B cell (primary cell): ENCODE data around the gene UPK3B. TPM values are rescaled to one million over a fixed set of nuclear protein-coding genes. Genes with fewer than 3 reads are reported as not detected.
A peak's percentile ranks its signal among the peaks of the same experiment; 100 is the strongest.
"Not testable (repeated sequence)": the region's sequence is repeated elsewhere in the genome, so short reads cannot be mapped to it uniquely, and the experiment has no call there.

Experiments
- ATAC-seq: fragments of 200-7000 bp; cut with Tn5 transposase; one replicate; pipeline ENCODE4 v1.10.0; 2021; ENCODE audit warnings: low read depth, mild to moderate bottlenecking, moderate number of reproducible peaks, moderate library complexity
- CTCF ChIA-PET: fragments of 350-600 bp; sonication (Branson Sonifier 250); formaldehyde crosslinking; loops from one replicate; lab custom pipeline; 2021; ENCODE audit warnings: antibody characterized with exemption, inconsistent platforms; lab: Charles Lee
- POLR2A ChIA-PET: fragments of 350-600 bp; sonication (Branson Sonifier 250); formaldehyde crosslinking; loops from one replicate; lab custom pipeline; 2021; ENCODE audit warnings: antibody characterized with exemption; lab: Charles Lee
- DNase-seq: peaks from one replicate; pipeline ENCODE4 v3.0.0; 2013
- H2AFZ ChIP-seq: 2 replicates; pipeline ENCODE4 v1.6.1; 2012; ENCODE audit warnings: mild to moderate bottlenecking, low read depth, low read length; ENCODE audit not compliant: insufficient read depth, poor library complexity, severe bottlenecking
- H3K27ac ChIP-seq, 2 donors: 1 replicate in 1 of 2; 2 replicates in 1 of 2; pipeline ENCODE4 v1.5.1; 2012 to 2013; ENCODE audit warnings: low read length in 2 of 2, mild to moderate bottlenecking in 2 of 2, moderate library complexity in 1 of 2
- H3K27me3 ChIP-seq, 4 experiments: fragments of 200-600 bp in 1 of 4; sonication (generic) in 1 of 4; replicated peaks in 1 of 4; 1 replicate in 2 of 4; 2 replicates in 2 of 4; pipeline versions ENCODE4 v1.6.1 to v1.7.0; 2013 to 2016; ENCODE audit warnings: low read length in 3 of 4, mild to moderate bottlenecking in 2 of 4, mixed read lengths in 1 of 4, moderate library complexity in 1 of 4; ENCODE audit not compliant: insufficient read depth in 4 of 4, control insufficient read depth in 3 of 4; ENCODE audit errors: control extremely low read depth in 1 of 4
- H3K36me3 ChIP-seq, 2 experiments: replicated peaks in 1 of 2; 1 replicate in 1 of 2; 2 replicates in 1 of 2; pipeline versions ENCODE4 v1.6.1 to v1.7.1; 2013; ENCODE audit warnings: low read length in 1 of 2; ENCODE audit not compliant: insufficient read depth in 2 of 2, control insufficient read depth in 1 of 2; ENCODE audit errors: control extremely low read depth in 1 of 2, extremely low read depth in 1 of 2
- H3K4me1 ChIP-seq, 2 donors: fragments of 200-600 bp in 1 of 2; sonication (generic) in 1 of 2; 1 replicate in 1 of 2; 2 replicates in 1 of 2; pipeline versions ENCODE4 v1.5.1 to v1.6.1; 2013 to 2017; ENCODE audit warnings: low read length in 2 of 2; ENCODE audit not compliant: control insufficient read depth in 2 of 2, insufficient read depth in 2 of 2
- H3K4me2 ChIP-seq: replicated peaks from 2 replicates; pipeline ENCODE3; 2012; ENCODE audit warnings: mild to moderate bottlenecking, low read depth, low read length; ENCODE audit not compliant: poor library complexity, severe bottlenecking
- H3K4me3 ChIP-seq, 5 experiments: fragments of 200-600 bp in 1 of 5; sonication (generic) in 1 of 5; 1 replicate in 3 of 5; 2 replicates in 2 of 5; pipeline versions ENCODE4 v1.5.1 to v1.7.0; 2011 to 2016; ENCODE audit warnings: low read length in 4 of 5, mild to moderate bottlenecking in 4 of 5, low read depth in 2 of 5, control low read depth in 1 of 5, moderate library complexity in 1 of 5; ENCODE audit not compliant: insufficient read depth in 1 of 5; ENCODE audit errors: control extremely low read depth in 1 of 5, extremely low read depth in 1 of 5
- H3K79me2 ChIP-seq: fragments of 200-600 bp; sonication (generic); one replicate; pipeline ENCODE4 v1.6.0; 2016; ENCODE audit warnings: low read length; ENCODE audit not compliant: control insufficient read depth, insufficient read depth
- H3K9ac ChIP-seq: fragments of 200-600 bp; sonication (generic); 2 replicates; pipeline ENCODE4 v1.6.1; 2017; ENCODE audit warnings: mild to moderate bottlenecking, low read length, moderate library complexity
- H3K9me3 ChIP-seq, 3 donors: one replicate each; pipeline versions ENCODE4 v1.6.1 to v1.7.1; 2013; ENCODE audit warnings: low read length in 2 of 3; ENCODE audit not compliant: control insufficient read depth in 2 of 3, insufficient read depth in 1 of 3; ENCODE audit errors: control extremely low read depth in 1 of 3
- H4K20me1 ChIP-seq: 2 replicates; pipeline ENCODE4 v1.6.0; 2012; ENCODE audit warnings: mild to moderate bottlenecking, low read length; ENCODE audit not compliant: insufficient read depth, control insufficient read depth, poor library complexity, severe bottlenecking
- H3K27ac Mint-ChIP-seq: one replicate; pipeline ENCODE4 v1.8.0; 2021; ENCODE audit warnings: mixed read lengths
- H3K27me3 Mint-ChIP-seq: one replicate; pipeline ENCODE4 v1.8.0; 2021; ENCODE audit warnings: mixed read lengths
- H3K4me1 Mint-ChIP-seq: one replicate; pipeline ENCODE4 v1.8.0; 2021; ENCODE audit warnings: mixed read lengths
- H3K4me3 Mint-ChIP-seq: one replicate; pipeline ENCODE4 v1.8.0; 2021; ENCODE audit warnings: mixed read lengths
- H3K9me3 Mint-ChIP-seq: one replicate; pipeline ENCODE4 v1.8.0; 2022; ENCODE audit warnings: mixed read lengths; ENCODE audit not compliant: insufficient read depth
- WGBS: methylation state at CpG from one replicate; pipeline ENCODE4 v1.1.5; 2013; ENCODE audit warnings: missing lambda C conversion rate; ENCODE audit not compliant: insufficient coverage; 5-methylcytosine and 5-hydroxymethylcytosine counted together
- intact Hi-C: fragments of 100-400 bp; cut with micrococcal nuclease; formaldehyde crosslinking; loops from one replicate; pipeline ENCODE4 v1.10.0; 2022
- polyA plus RNA-seq: library from polyadenylated mRNA; depleted of rRNA; stranded (reverse); fragments of >200 nt; gene quantifications from 2 replicates; pipeline ENCODE4 v1.2.3, GENCODE V29; 2012
- total RNA-seq, 2 donors: library from RNA; stranded (reverse); fragments of 120-200 nt in 1 of 2; gene quantifications; 1 replicate in 1 of 2; 2 replicates in 1 of 2; pipeline versions ENCODE4 v1.2.3 to v1.2.4, GENCODE V29; 2013 to 2022

UPK3B gene
- total and polyA plus RNA-seq, 2 donors (not counting 1 experiment from before 2014, with no cell fraction given) = 2.8 to 4.9 TPM

GRCh38 chr7:76462271-76462882, 48.0 kb upstream of the UPK3B start:
- H4K20me1 ChIP-seq, H3K79me2 ChIP-seq, H3K9me3 ChIP-seq, H2AFZ ChIP-seq, CTCF ChIA-PET, H3K4me3 Mint-ChIP-seq, H3K27me3 Mint-ChIP-seq, H3K4me2 ChIP-seq, H3K4me1 Mint-ChIP-seq, H3K4me3 ChIP-seq, POLR2A ChIA-PET, DNase-seq, H3K9me3 Mint-ChIP-seq, H3K27ac Mint-ChIP-seq, ATAC-seq, H3K4me1 ChIP-seq, intact Hi-C loops, H3K36me3 ChIP-seq, H3K27ac ChIP-seq, H3K27me3 ChIP-seq, H3K9ac ChIP-seq: not testable (repeated sequence)
- WGBS = no CpG with 5 or more reads among the region's 17 CpGs

DNA sequence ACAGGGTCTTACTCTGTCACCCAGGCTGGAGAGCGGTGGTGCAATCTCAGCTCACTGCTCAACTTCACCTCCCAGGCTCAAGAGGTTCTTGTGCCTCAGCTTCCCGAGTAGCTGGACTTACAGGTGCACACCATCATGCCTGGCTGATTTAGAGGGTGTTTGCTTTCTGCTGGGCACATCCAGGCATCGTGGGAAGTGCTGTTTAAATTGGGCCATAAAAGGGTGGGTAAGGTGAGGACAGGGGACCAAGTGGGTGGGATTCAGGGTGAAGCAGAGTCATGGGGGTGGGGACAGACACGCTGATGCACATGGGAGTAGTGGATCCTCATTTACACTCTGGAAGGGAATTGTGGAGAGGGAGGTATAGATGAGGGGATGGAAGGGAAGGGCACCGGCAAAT, 45.4 kb upstream of the UPK3B start:
- H3K9ac ChIP-seq, H3K4me1 ChIP-seq, H3K36me3 ChIP-seq, H3K4me3 Mint-ChIP-seq, H3K9me3 Mint-ChIP-seq, H4K20me1 ChIP-seq, H3K9me3 ChIP-seq, POLR2A ChIA-PET, H3K4me1 Mint-ChIP-seq, ATAC-seq, H2AFZ ChIP-seq, DNase-seq, H3K4me2 ChIP-seq, H3K79me2 ChIP-seq, intact Hi-C loops, H3K27me3 ChIP-seq, CTCF ChIA-PET, H3K27me3 Mint-ChIP-seq, H3K27ac Mint-ChIP-seq, H3K4me3 ChIP-seq, H3K27ac ChIP-seq: not testable (repeated sequence)
- 86% methylated on average over 2 of the region's 5 CpGs for WGBS

DNA sequence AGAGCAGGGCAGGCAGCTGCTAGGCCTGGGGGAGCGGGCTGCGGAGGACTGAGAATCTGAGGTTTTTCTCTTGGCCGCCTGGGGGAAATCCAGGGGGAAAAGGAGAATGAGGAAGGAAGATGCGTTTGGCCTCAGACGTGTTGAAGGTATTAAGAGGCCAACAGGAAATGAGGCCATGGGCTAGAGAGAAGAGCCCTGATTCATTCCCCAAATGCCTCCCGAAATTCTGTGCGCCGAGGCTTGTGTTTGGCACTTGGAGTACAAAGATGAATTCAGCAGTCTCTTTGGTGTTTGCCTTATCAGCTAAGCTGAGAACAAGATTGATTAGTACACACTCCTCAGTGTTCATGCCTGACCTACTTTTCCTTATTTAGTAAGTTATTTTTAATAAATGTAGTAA, 44.4 kb upstream of the UPK3B start:
- intact Hi-C loops = not testable (repeated sequence)

DNA sequence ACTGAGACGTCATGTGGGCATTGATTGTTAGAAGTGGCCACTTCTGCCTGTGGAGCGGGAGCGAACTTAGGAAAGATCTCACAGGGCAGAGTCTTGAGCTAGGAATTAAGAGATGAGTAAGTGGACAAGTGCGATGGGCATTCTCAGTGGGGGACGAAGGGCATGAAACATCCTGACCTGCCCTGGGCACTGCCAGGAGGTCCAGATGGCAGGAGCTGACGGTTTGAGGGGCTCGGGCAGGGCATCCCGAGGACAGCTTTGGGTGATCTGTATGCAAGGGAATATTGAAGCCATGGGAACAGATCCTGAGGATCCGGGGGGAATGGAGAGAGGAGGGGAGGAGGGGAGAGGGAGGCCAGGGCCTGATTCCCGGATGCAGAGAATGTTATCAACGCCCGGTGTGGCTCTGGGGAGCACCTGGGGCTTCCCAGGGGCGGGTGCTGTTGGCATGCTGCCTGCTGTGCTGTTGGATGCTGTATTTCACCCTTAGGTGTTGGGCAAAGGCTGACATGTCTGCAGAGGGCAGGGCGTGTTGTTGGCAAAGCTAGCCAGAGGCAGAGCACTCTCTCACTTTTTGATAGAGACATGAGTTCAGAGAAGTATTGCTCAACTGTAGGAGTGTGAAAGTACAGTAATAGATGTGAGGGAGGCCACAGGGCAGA, 42.5 kb upstream of the UPK3B start:
- H4K20me1 ChIP-seq, H3K4me3 ChIP-seq, H3K27me3 ChIP-seq, H2AFZ ChIP-seq, H3K4me3 Mint-ChIP-seq, H3K4me2 ChIP-seq, H3K27ac ChIP-seq, POLR2A ChIA-PET, H3K27me3 Mint-ChIP-seq, H3K36me3 ChIP-seq, intact Hi-C loops, H3K79me2 ChIP-seq, CTCF ChIA-PET, H3K4me1 ChIP-seq, H3K9me3 ChIP-seq, H3K27ac Mint-ChIP-seq, DNase-seq, H3K9me3 Mint-ChIP-seq, H3K9ac ChIP-seq, H3K4me1 Mint-ChIP-seq: not testable (repeated sequence)
- peak; percentile 24 for ATAC-seq
- 92% methylated on average over 9 of the region's 14 CpGs for WGBS

More for the DNA sequence above, 44.4 kb upstream of the UPK3B start:
- H3K4me3 Mint-ChIP-seq, H3K4me2 ChIP-seq, H3K79me2 ChIP-seq, DNase-seq, H3K9ac ChIP-seq, H3K36me3 ChIP-seq, CTCF ChIA-PET, H3K27ac Mint-ChIP-seq, H3K27me3 Mint-ChIP-seq, H3K4me1 ChIP-seq, H3K27me3 ChIP-seq, H4K20me1 ChIP-seq, H3K4me1 Mint-ChIP-seq, H3K9me3 Mint-ChIP-seq, H3K4me3 ChIP-seq, POLR2A ChIA-PET, H2AFZ ChIP-seq, ATAC-seq, H3K27ac ChIP-seq, H3K9me3 ChIP-seq: not testable (repeated sequence)
- no CpG with 5 or more reads among the region's 8 CpGs for WGBS
